ENCODE results near the gene RERE.
A peak's percentile ranks its signal among the peaks of the same experiment; 100 is the strongest.

The RERE gene

GRCh38 chr1:8411803-8412182 is 405.6 kb downstream of the RERE start:
- Histone ChIP-seq H3K36me3 (replicated peaks in 1 of 2; ENCODE audit: control insufficient read depth in 2 of 2, insufficient read depth in 2 of 2, low read length in 2 of 2) (peaks cover 4 to 65% of the 10 kb centered on the region in 2 donors), H3K4me1 (ENCODE audit: control insufficient read depth in 2 of 2, insufficient read depth in 1 of 2, low read depth in 1 of 2, low read length in 2 of 2) (peaks cover 23 to 37% of the 10 kb centered on the region in 2 donors)

GRCh38 chr1:8410791-8411190 is 406.6 kb downstream of the RERE start:
- peaks cover 23 to 38% of the 10 kb centered on the region in 2 donors for H3K4me1 ChIP-seq (ENCODE audit: control insufficient read depth in 2 of 2, insufficient read depth in 1 of 2, low read depth in 1 of 2, low read length in 2 of 2)
- no CpG with 5 or more reads among the region's 3 CpGs for WGBS, 2 donors (ENCODE audit: extremely low coverage in 2 of 2, insufficient read length in 2 of 2, insufficient replicate concordance in 1 of 2)
- H2BK5ac ChIP-seq (ENCODE audit: low read length) = no peak overlapping the region

More at GRCh38 chr1:8411803-8412182, 405.6 kb downstream of the RERE start:
- Histone ChIP-seq H2BK120ac (ENCODE audit: low read depth, low read length) (no peak overlapping the region), H3K27ac (replicated peaks; ENCODE audit: low read length) (no peak overlapping the region), H3K79me1 (ENCODE audit: low read depth, low read length) (peaks cover 5% of the 10 kb centered on the region), H2AFZ (ENCODE audit: low read length) (no peak overlapping the region), H4K91ac (ENCODE audit: low read depth, low read length, poor library complexity) (no peak overlapping the region), H4K8ac (ENCODE audit: low read depth, low read length) (no peak overlapping the region), H3K14ac (ENCODE audit: low read length) (no peak overlapping the region), H3K9me3 (replicated peaks in 1 of 2; ENCODE audit: control insufficient read depth in 2 of 2, insufficient read depth in 1 of 2, low read depth in 1 of 2, low read length in 2 of 2) (peaks cover 0 to 3% of the 10 kb centered on the region in 2 donors), H2AK5ac (ENCODE audit: low read depth, low read length) (no peak overlapping the region), H3K4me2 (ENCODE audit: insufficient read depth, low read length, poor library complexity, severe bottlenecking) (no peak overlapping the region), H3K18ac (ENCODE audit: low read length) (no peak overlapping the region), H2BK5ac (ENCODE audit: low read length) (no peak overlapping the region), H2BK12ac (ENCODE audit: low read length) (no peak overlapping the region), H3K4me3 (ENCODE audit: low read length in 2 of 2) (no peak overlapping the region), H3K9ac (ENCODE audit: low read depth, low read length, poor library complexity) (no peak overlapping the region), H3K4ac (ENCODE audit: low read length) (no peak overlapping the region), H3K23ac (ENCODE audit: low read depth, low read length, poor library complexity) (no peak overlapping the region), H3K27me3 (ENCODE audit: control insufficient read depth in 3 of 3, insufficient read depth in 3 of 3, low read depth in 1 of 3, low read length in 3 of 3) (peaks cover 0 to 2% (median 0%) of the 10 kb centered on the region in 3 experiments), H2BK15ac (ENCODE audit: low read length) (no peak overlapping the region)
- DNase-seq (ENCODE audit: low spot score) = no peak
- no CpG with 5 or more reads among the region's 7 CpGs for WGBS, 2 donors (ENCODE audit: extremely low coverage in 2 of 2, insufficient read length in 2 of 2, insufficient replicate concordance in 1 of 2)

GRCh38 chr1:8409606-8410005 is 407.8 kb downstream of the RERE start:
- H3K18ac ChIP-seq (ENCODE audit: low read length) = no peak overlapping the region
- H2BK15ac ChIP-seq (ENCODE audit: low read length) = no peak overlapping the region
- H3K9ac ChIP-seq (ENCODE audit: low read depth, low read length, poor library complexity) = no peak overlapping the region
- H3K27me3 ChIP-seq (ENCODE audit: control insufficient read depth in 3 of 3, insufficient read depth in 3 of 3, low read depth in 1 of 3, low read length in 3 of 3) = peaks cover 0 to 2% (median 0%) of the 10 kb centered on the region in 3 experiments
- H4K8ac ChIP-seq (ENCODE audit: low read depth, low read length) = no peak overlapping the region
- H4K91ac ChIP-seq (ENCODE audit: low read depth, low read length, poor library complexity) = no peak overlapping the region
- no CpG with 5 or more reads among the region's 3 CpGs for WGBS, 2 donors (ENCODE audit: extremely low coverage in 2 of 2, insufficient read length in 2 of 2, insufficient replicate concordance in 1 of 2)
- no peak overlapping the region for H3K14ac ChIP-seq (ENCODE audit: low read length)
- H2BK5ac ChIP-seq (ENCODE audit: low read length) = no peak overlapping the region
- peaks cover 5% of the 10 kb centered on the region for H3K79me1 ChIP-seq (ENCODE audit: low read depth, low read length)
- no peak overlapping the region for H3K4ac ChIP-seq (ENCODE audit: low read length)
- H3K36me3 ChIP-seq (replicated peaks in 1 of 2; ENCODE audit: control insufficient read depth in 2 of 2, insufficient read depth in 2 of 2, low read length in 2 of 2) = peaks cover 5 to 61% of the 10 kb centered on the region in 2 donors
- no peak overlapping the region for H3K4me3 ChIP-seq (ENCODE audit: low read length in 2 of 2)
- no peak for DNase-seq (ENCODE audit: low spot score)
- H3K4me1 ChIP-seq (ENCODE audit: control insufficient read depth in 2 of 2, insufficient read depth in 1 of 2, low read depth in 1 of 2, low read length in 2 of 2) = peaks cover 23 to 38% of the 10 kb centered on the region in 2 donors
- no peak overlapping the region for H2BK12ac ChIP-seq (ENCODE audit: low read length)
- no peak overlapping the region for H3K23ac ChIP-seq (ENCODE audit: low read depth, low read length, poor library complexity)
- no peak overlapping the region for H3K4me2 ChIP-seq (ENCODE audit: insufficient read depth, low read length, poor library complexity, severe bottlenecking)
- H3K9me3 ChIP-seq (replicated peaks in 1 of 2; ENCODE audit: control insufficient read depth in 2 of 2, insufficient read depth in 1 of 2, low read depth in 1 of 2, low read length in 2 of 2) = peaks cover 0 to 2% of the 10 kb centered on the region in 2 donors
- H2AFZ ChIP-seq (ENCODE audit: low read length) = no peak overlapping the region
- no peak overlapping the region for H3K27ac ChIP-seq (replicated peaks; ENCODE audit: low read length)
- no peak overlapping the region for H2BK120ac ChIP-seq (ENCODE audit: low read depth, low read length)
- H2AK5ac ChIP-seq (ENCODE audit: low read depth, low read length) = no peak overlapping the region

More at GRCh38 chr1:8410791-8411190, 406.6 kb downstream of the RERE start:
- H2BK15ac ChIP-seq (ENCODE audit: low read length) = no peak overlapping the region
- H3K18ac ChIP-seq (ENCODE audit: low read length) = no peak overlapping the region
- H4K8ac ChIP-seq (ENCODE audit: low read depth, low read length) = no peak overlapping the region
- no peak for DNase-seq (ENCODE audit: low spot score)
- H2BK120ac ChIP-seq (ENCODE audit: low read depth, low read length) = no peak overlapping the region
- H3K4ac ChIP-seq (ENCODE audit: low read length) = no peak overlapping the region
- H3K23ac ChIP-seq (ENCODE audit: low read depth, low read length, poor library complexity) = no peak overlapping the region
- no peak overlapping the region for H3K14ac ChIP-seq (ENCODE audit: low read length)
- H3K79me1 ChIP-seq (ENCODE audit: low read depth, low read length) = peaks cover 5% of the 10 kb centered on the region
- no peak overlapping the region for H3K27ac ChIP-seq (replicated peaks; ENCODE audit: low read length)
- H3K36me3 ChIP-seq (replicated peaks in 1 of 2; ENCODE audit: control insufficient read depth in 2 of 2, insufficient read depth in 2 of 2, low read length in 2 of 2) = peaks cover 4 to 68% of the 10 kb centered on the region in 2 donors
- no peak overlapping the region for H4K91ac ChIP-seq (ENCODE audit: low read depth, low read length, poor library complexity)
- no peak overlapping the region for H3K4me3 ChIP-seq (ENCODE audit: low read length in 2 of 2)
- H2BK12ac ChIP-seq (ENCODE audit: low read length) = no peak overlapping the region
- no peak overlapping the region for H3K9ac ChIP-seq (ENCODE audit: low read depth, low read length, poor library complexity)
- peaks cover 0 to 2% of the 10 kb centered on the region in 2 donors for H3K9me3 ChIP-seq (replicated peaks in 1 of 2; ENCODE audit: control insufficient read depth in 2 of 2, insufficient read depth in 1 of 2, low read depth in 1 of 2, low read length in 2 of 2)
- peaks cover 0 to 2% (median 0%) of the 10 kb centered on the region in 3 experiments for H3K27me3 ChIP-seq (ENCODE audit: control insufficient read depth in 3 of 3, insufficient read depth in 3 of 3, low read depth in 1 of 3, low read length in 3 of 3)
- H3K4me2 ChIP-seq (ENCODE audit: insufficient read depth, low read length, poor library complexity, severe bottlenecking) = no peak overlapping the region
- H2AK5ac ChIP-seq (ENCODE audit: low read depth, low read length) = no peak overlapping the region
- no peak overlapping the region for H2AFZ ChIP-seq (ENCODE audit: low read length)

- no peak overlapping the region for H3K4me2 ChIP-seq (ENCODE audit: insufficient read depth, low read length, poor library complexity, severe bottlenecking)
- H3K23ac ChIP-seq (ENCODE audit: low read depth, low read length, poor library complexity) = no peak overlapping the region
- H3K36me3 ChIP-seq (replicated peaks in 1 of 2; ENCODE audit: control insufficient read depth in 2 of 2, insufficient read depth in 2 of 2, low read length in 2 of 2) = peaks cover 6 to 59% of the 10 kb centered on the region in 2 donors
- H3K9ac ChIP-seq (ENCODE audit: low read depth, low read length, poor library complexity) = no peak overlapping the region
- H3K14ac ChIP-seq (ENCODE audit: low read length) = no peak overlapping the region
- no peak overlapping the region for H3K4me3 ChIP-seq (ENCODE audit: low read length in 2 of 2)
- peaks cover 23 to 38% of the 10 kb centered on the region in 2 donors for H3K4me1 ChIP-seq (ENCODE audit: control insufficient read depth in 2 of 2, insufficient read depth in 1 of 2, low read depth in 1 of 2, low read length in 2 of 2)
- H3K27ac ChIP-seq (replicated peaks; ENCODE audit: low read length) = peak overlapping the region; percentile 77
- H2BK5ac ChIP-seq (ENCODE audit: low read length) = no peak overlapping the region
- no peak overlapping the region for H2BK120ac ChIP-seq (ENCODE audit: low read depth, low read length)
- no peak overlapping the region for H4K8ac ChIP-seq (ENCODE audit: low read depth, low read length)
- H3K27me3 ChIP-seq (ENCODE audit: control insufficient read depth in 3 of 3, insufficient read depth in 3 of 3, low read depth in 1 of 3, low read length in 3 of 3) = peaks cover 0 to 2% (median 0%) of the 10 kb centered on the region in 3 experiments
- no peak overlapping the region for H2AFZ ChIP-seq (ENCODE audit: low read length)
- no peak overlapping the region for H4K91ac ChIP-seq (ENCODE audit: low read depth, low read length, poor library complexity)
- H2AK5ac ChIP-seq (ENCODE audit: low read depth, low read length) = no peak overlapping the region
- no CpG with 5 or more reads among the region's 6 CpGs for WGBS, 2 donors (ENCODE audit: extremely low coverage in 2 of 2, insufficient read length in 2 of 2, insufficient replicate concordance in 1 of 2)
- no peak overlapping the region for H3K18ac ChIP-seq (ENCODE audit: low read length)
- H2BK15ac ChIP-seq (ENCODE audit: low read length) = no peak overlapping the region
- H2BK12ac ChIP-seq (ENCODE audit: low read length) = no peak overlapping the region
- no peak for DNase-seq (ENCODE audit: low spot score)
- no peak overlapping the region for H3K4ac ChIP-seq (ENCODE audit: low read length)
- peaks cover 0 to 3% of the 10 kb centered on the region in 2 donors for H3K9me3 ChIP-seq (replicated peaks in 1 of 2; ENCODE audit: control insufficient read depth in 2 of 2, insufficient read depth in 1 of 2, low read depth in 1 of 2, low read length in 2 of 2)
- peaks cover 5% of the 10 kb centered on the region for H3K79me1 ChIP-seq (ENCODE audit: low read depth, low read length)
Observed at GRCh38 chr1:8409106-8409505, 408.3 kb downstream of the RERE start.

All from neuronal stem cell (in vitro differentiated cells).